Vagina (tissue), 2 donors: ENCODE results near the gene PRPF38B.

ENCODE experiments used
- POLR2A ChIP-seq, 2 donors: fragments of 450-650 bp; IDR thresholded peaks; one replicate each; pipeline ENCODE4 v1.6.1; 2017; ENCODE audit warnings: antibody characterized with exemption in 2 of 2, mild to moderate bottlenecking in 2 of 2, moderate library complexity in 2 of 2
- POLR2AphosphoS5 ChIP-seq, 2 donors: sonication (generic); formaldehyde crosslinking; IDR thresholded peaks; one replicate each; pipeline ENCODE4 v1.9.0; 2017; ENCODE audit warnings: antibody characterized with exemption in 2 of 2, mild to moderate bottlenecking in 2 of 2, low read depth in 1 of 2; ENCODE audit not compliant: insufficient read depth in 1 of 2
- TF ChIP-seq, protein P1 (sequence below), 3 experiments: fragments of 450-650 bp in 2 of 3; fragments of 200-600 bp in 1 of 3; sonication (generic) in 1 of 3; IDR thresholded peaks; one replicate each; pipeline ENCODE4 v1.5.1; 2017 to 2019; ENCODE audit warnings: antibody characterized with exemption in 3 of 3, mild to moderate bottlenecking in 2 of 3, moderate library complexity in 2 of 3

DNA sequence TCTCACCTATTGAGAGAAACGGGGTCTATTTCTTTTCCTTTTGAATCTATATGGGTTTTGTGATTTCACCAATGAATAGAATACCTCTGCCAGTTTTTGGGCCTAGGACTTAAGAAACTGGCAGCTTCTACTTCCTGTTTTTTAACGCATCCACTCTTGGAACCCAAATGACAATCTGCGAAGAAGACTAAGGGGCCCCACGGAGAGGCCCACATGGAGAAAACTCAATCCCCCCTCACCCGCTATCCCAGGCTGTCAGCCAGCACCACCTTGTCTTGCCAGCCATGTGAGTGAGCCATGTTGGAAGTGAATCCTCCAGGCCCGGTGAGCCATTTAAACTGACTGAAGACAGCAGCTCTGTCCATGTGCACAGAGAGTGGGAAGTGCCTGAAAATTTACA is 27.6 kb upstream of the PRPF38B start:
- TF ChIP-seq POLR2A (IDR thresholded peaks at IDR 0.05) (no peak), POLR2AphosphoS5 (IDR thresholded peaks at IDR 0.05; ENCODE audit: insufficient read depth in 1 of 2, low read depth in 1 of 2) (no peak)
- TF ChIP-seq, protein P1, sequence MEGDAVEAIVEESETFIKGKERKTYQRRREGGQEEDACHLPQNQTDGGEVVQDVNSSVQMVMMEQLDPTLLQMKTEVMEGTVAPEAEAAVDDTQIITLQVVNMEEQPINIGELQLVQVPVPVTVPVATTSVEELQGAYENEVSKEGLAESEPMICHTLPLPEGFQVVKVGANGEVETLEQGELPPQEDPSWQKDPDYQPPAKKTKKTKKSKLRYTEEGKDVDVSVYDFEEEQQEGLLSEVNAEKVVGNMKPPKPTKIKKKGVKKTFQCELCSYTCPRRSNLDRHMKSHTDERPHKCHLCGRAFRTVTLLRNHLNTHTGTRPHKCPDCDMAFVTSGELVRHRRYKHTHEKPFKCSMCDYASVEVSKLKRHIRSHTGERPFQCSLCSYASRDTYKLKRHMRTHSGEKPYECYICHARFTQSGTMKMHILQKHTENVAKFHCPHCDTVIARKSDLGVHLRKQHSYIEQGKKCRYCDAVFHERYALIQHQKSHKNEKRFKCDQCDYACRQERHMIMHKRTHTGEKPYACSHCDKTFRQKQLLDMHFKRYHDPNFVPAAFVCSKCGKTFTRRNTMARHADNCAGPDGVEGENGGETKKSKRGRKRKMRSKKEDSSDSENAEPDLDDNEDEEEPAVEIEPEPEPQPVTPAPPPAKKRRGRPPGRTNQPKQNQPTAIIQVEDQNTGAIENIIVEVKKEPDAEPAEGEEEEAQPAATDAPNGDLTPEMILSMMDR (IDR thresholded peaks at IDR 0.05), result no peak
